ENCODE data around the gene BAK1. TPM values are rescaled to one million over a fixed set of nuclear protein-coding genes. Genes with fewer than 3 reads are reported as not detected.
A peak's percentile ranks its signal among the peaks of the same experiment; 100 is the strongest.

The BAK1 gene
- total RNA-seq, 1 experiment from 2014 or later, result 45.8 TPM

GRCh38 chr6:33590531-33591198 is 10.6 kb upstream of the BAK1 start:
- Mint-ChIP-seq H3K27ac (ENCODE audit: low read depth, unreplicated experiment) (peak overlapping the region; percentile 93), H3K4me3 (ENCODE audit: unreplicated experiment) (peak overlapping the region; percentile 14), H3K9me3 (ENCODE audit: unreplicated experiment) (no peaks in the 10 kb centered on the region), H3K36me3 (ENCODE audit: insufficient read depth, unreplicated experiment) (no peaks in the 10 kb centered on the region), H3K27me3 (ENCODE audit: insufficient read depth, unreplicated experiment) (no peaks in the 10 kb centered on the region), H3K4me1 (ENCODE audit: insufficient read depth, unreplicated experiment) (peaks cover 31% of the 10 kb centered on the region)
- BruUV-seq (replicated peaks), result no TSS peak
- ChIA-PET POLR2A (interaction anchor here (0.7 to 3.5 kb wide), 14 partner anchors 9 to 154 kb away, joined by 3 to 21 read pairs (median 4); partner anchors contain the start of genes BAK1, ITPR3 and UQCC2), CTCF (interaction anchor here (0.7 to 1.4 kb wide), 31 partner anchors 9 to 568 kb away, joined by 3 to 36 read pairs (median 6); partner anchors contain the start of genes BAK1, ITPR3 and UQCC2)
- no peak for TF ChIP-seq CTCF (IDR thresholded peaks at IDR 0.05; ENCODE audit: unreplicated experiment)
- intact Hi-C loops (cut with micrococcal nuclease), result loop anchor here (1.0 kb wide), 5 partner anchors 30 to 172 kb away; no protein-coding TSS in a partner anchor
- DNase-seq (ENCODE audit: unreplicated experiment), result peak; percentile 48

GRCh38 chr6:33589731-33590530 is 9.9 kb upstream of the BAK1 start:
- H3K9me3 Mint-ChIP-seq (ENCODE audit: unreplicated experiment), result no peaks in the 10 kb centered on the region
- peak; percentile 93 for TF ChIP-seq CTCF (IDR thresholded peaks at IDR 0.05; ENCODE audit: unreplicated experiment)
- no peaks in the 10 kb centered on the region for H3K27me3 Mint-ChIP-seq (ENCODE audit: insufficient read depth, unreplicated experiment)
- DNase-seq (ENCODE audit: unreplicated experiment), result peak; percentile 94
- intact Hi-C loops (cut with micrococcal nuclease), result loop anchor here (1.0 to 5.0 kb wide), 6 partner anchors 30 to 562 kb away; no protein-coding TSS in a partner anchor
- ChIA-PET CTCF (interaction anchor here (0.6 to 1.4 kb wide), 38 partner anchors 9 to 569 kb away, joined by 3 to 36 read pairs (median 6); partner anchors contain the start of genes BAK1, ITPR3, UQCC2 and ZBTB9), POLR2A (interaction anchor here (0.6 to 3.5 kb wide), 17 partner anchors 9 to 1068 kb away, joined by 3 to 21 read pairs (median 4); partner anchors contain the start of genes BAK1, ITPR3 and UQCC2)
- BruUV-seq (replicated peaks), result TSS peak; percentile 62
- peak overlapping the region; percentile 93 for H3K27ac Mint-ChIP-seq (ENCODE audit: low read depth, unreplicated experiment)
- no peaks in the 10 kb centered on the region for H3K36me3 Mint-ChIP-seq (ENCODE audit: insufficient read depth, unreplicated experiment)
- no peak overlapping the region for H3K4me3 Mint-ChIP-seq (ENCODE audit: unreplicated experiment)
- H3K4me1 Mint-ChIP-seq (ENCODE audit: insufficient read depth, unreplicated experiment), result peaks cover 26% of the 10 kb centered on the region

GRCh38 chr6:33589392-33589730 is 9.3 kb upstream of the BAK1 start:
- CTCF ChIA-PET, result interaction anchor here (0.7 to 1.4 kb wide), 30 partner anchors 9 to 178 kb away, joined by 3 to 36 read pairs (median 6); partner anchors contain the start of genes BAK1, ITPR3, UQCC2 and ZBTB9
- Mint-ChIP-seq H3K9me3 (ENCODE audit: unreplicated experiment) (no peaks in the 10 kb centered on the region), H3K36me3 (ENCODE audit: insufficient read depth, unreplicated experiment) (no peaks in the 10 kb centered on the region), H3K4me3 (ENCODE audit: unreplicated experiment) (no peak overlapping the region), H3K27ac (ENCODE audit: low read depth, unreplicated experiment) (no peak overlapping the region), H3K27me3 (ENCODE audit: insufficient read depth, unreplicated experiment) (no peaks in the 10 kb centered on the region), H3K4me1 (ENCODE audit: insufficient read depth, unreplicated experiment) (peaks cover 22% of the 10 kb centered on the region)
- TF ChIP-seq CTCF (IDR thresholded peaks at IDR 0.05; ENCODE audit: unreplicated experiment), result no peak
- POLR2A ChIA-PET, result interaction anchor here (0.6 to 3.5 kb wide), 12 partner anchors 25 to 1068 kb away, joined by 3 to 21 read pairs (median 5); partner anchors contain the start of genes ITPR3 and UQCC2
- no TSS peak for BruUV-seq (replicated peaks)
- no peak for DNase-seq (ENCODE audit: unreplicated experiment)
- intact Hi-C loops (cut with micrococcal nuclease), result loop anchor here (5.0 kb wide), 1 partner anchor 563 kb away; no protein-coding TSS in a partner anchor
